Naive thymus-derived CD8-positive, alpha-beta T cell (primary cell): Measurements from ENCODE around the gene DNAJC1. TPM values are rescaled to one million over a fixed set of nuclear protein-coding genes. Genes with fewer than 3 reads are reported as not detected.
A peak's percentile ranks its signal among the peaks of the same experiment; 100 is the strongest.

Experiments
- ATAC-seq, 2 donors: fragments of 150-1000 bp; cut with Tn5 transposase in 1 of 2; sonication (Bioruptor Pico), chemical (Tn5 transposase) in 1 of 2; 1 replicate in 1 of 2; 2 replicates in 1 of 2; pipeline ENCODE4 v1.10.0; 2021; ENCODE audit warnings: mild to moderate bottlenecking in 2 of 2, moderate library complexity in 2 of 2
- POLR2A ChIA-PET: fragments of 350-600 bp; sonication (Branson Sonifier 250); formaldehyde crosslinking; loops from one replicate; lab custom pipeline; 2021; ENCODE audit warnings: antibody characterized with exemption; lab: Charles Lee
- DNase-seq, 10 donors: peaks; one replicate each; pipeline versions ENCODE4 v3.0.0 to v3.0.0-alpha.2; 2020 to 2022
- H3K27ac Mint-ChIP-seq, 10 donors: one replicate each; pipeline ENCODE4 v1.8.0; 2020 to 2022; ENCODE audit warnings: mild to moderate bottlenecking in 10 of 10, mixed read lengths in 10 of 10, moderate library complexity in 4 of 10, inconsistent platforms in 1 of 10
- H3K27me3 Mint-ChIP-seq, 5 donors: one replicate each; pipeline ENCODE4 v1.8.0; 2021 to 2022; ENCODE audit warnings: mixed read lengths in 5 of 5
- H3K36me3 Mint-ChIP-seq, 3 donors: one replicate each; pipeline ENCODE4 v1.8.0; 2020 to 2022; ENCODE audit warnings: mixed read lengths in 3 of 3, mild to moderate bottlenecking in 2 of 3, inconsistent platforms in 1 of 3
- H3K4me1 Mint-ChIP-seq, 4 donors: one replicate each; pipeline ENCODE4 v1.8.0; 2021 to 2022; ENCODE audit warnings: mixed read lengths in 4 of 4
- H3K4me3 Mint-ChIP-seq, 10 donors: one replicate each; pipeline ENCODE4 v1.8.0; 2020 to 2022; ENCODE audit warnings: mild to moderate bottlenecking in 10 of 10, mixed read lengths in 10 of 10, moderate library complexity in 6 of 10, inconsistent platforms in 1 of 10
- H3K9me3 Mint-ChIP-seq, 9 donors: one replicate each; pipeline ENCODE4 v1.8.0; 2020 to 2022; ENCODE audit warnings: mixed read lengths in 9 of 9, mild to moderate bottlenecking in 3 of 9, inconsistent platforms in 1 of 9, moderate library complexity in 1 of 9
- polyA plus RNA-seq, 3 donors: library from polyadenylated mRNA; unstranded; fragments of 300-500 nt; fragmentation: Illumina TruSeq; gene quantifications; one replicate each; pipeline ENCODE4 v1.2.3, GENCODE V29; 2021
- total RNA-seq, 8 experiments: library from RNA in 2 of 8; stranded (reverse) in 2 of 8; gene quantifications; one replicate each; pipeline ENCODE4 v1.2.3 and lab custom pipeline; 2021 to 2026

DNAJC1 gene
- total and polyA plus RNA-seq, 5 experiments from 2014 or later: 8.9 to 18.9 (median 9.6) TPM

DNA sequence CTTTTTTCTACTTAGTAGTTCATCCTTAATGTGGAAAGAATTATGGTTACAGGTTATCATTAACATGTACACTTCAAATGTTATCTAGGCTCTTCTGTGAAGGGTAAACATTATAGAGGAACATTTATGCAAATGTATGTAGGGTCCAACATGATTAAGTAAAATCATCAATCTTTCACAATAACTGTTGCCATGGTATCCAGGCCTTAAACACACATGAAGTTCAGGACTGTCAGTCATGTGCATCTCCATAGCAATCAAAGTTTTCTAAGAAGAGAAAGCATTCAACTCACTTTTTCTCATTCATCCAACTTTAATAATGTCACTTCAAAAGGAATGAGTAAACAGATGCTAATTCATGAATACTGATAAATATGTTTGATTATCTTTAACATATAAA, 83.6 kb downstream of the DNAJC1 start:
- Mint-ChIP-seq H3K9me3 (no peaks in the 10 kb centered on the region), H3K36me3 (peaks cover 0 to 14% (median 5%) of the 10 kb centered on the region in 3 donors), H3K27me3 (no peaks in the 10 kb centered on the region), H3K4me3 (no peak overlapping the region), H3K4me1 (no peaks in the 10 kb centered on the region), H3K27ac (no peak overlapping the region)
- ATAC-seq: no peak
- POLR2A ChIA-PET: no interaction called here
- no peak for DNase-seq

DNA sequence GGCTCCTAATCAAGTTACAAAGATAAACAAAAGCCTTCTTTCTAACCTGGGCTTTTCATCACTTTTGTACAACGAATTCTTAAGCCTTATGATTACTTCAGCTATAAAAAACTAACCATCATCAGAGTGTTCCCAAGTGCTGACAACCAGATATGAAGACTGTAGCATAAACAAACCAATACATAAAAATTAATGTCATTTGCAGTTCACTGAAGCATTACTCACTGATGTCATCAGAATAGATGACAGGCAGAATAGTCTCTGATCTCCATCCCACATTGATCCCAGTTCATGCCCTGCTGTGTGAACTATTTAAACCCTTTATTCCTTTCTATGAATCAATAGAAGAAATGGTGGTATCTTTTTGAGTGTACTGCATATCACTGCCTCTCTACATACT, 84.4 kb downstream of the DNAJC1 start:
- H3K4me1 Mint-ChIP-seq: no peaks in the 10 kb centered on the region
- H3K27me3 Mint-ChIP-seq: no peaks in the 10 kb centered on the region
- ATAC-seq (no peak), DNase-seq (no peak)
- H3K27ac Mint-ChIP-seq: peak overlapping the region in 1 of 10 donors; percentile 11
- no peaks in the 10 kb centered on the region for H3K9me3 Mint-ChIP-seq
- no peak overlapping the region for H3K4me3 Mint-ChIP-seq
- H3K36me3 Mint-ChIP-seq: peaks cover 0 to 14% (median 5%) of the 10 kb centered on the region in 3 donors
- POLR2A ChIA-PET: no interaction called here

DNA sequence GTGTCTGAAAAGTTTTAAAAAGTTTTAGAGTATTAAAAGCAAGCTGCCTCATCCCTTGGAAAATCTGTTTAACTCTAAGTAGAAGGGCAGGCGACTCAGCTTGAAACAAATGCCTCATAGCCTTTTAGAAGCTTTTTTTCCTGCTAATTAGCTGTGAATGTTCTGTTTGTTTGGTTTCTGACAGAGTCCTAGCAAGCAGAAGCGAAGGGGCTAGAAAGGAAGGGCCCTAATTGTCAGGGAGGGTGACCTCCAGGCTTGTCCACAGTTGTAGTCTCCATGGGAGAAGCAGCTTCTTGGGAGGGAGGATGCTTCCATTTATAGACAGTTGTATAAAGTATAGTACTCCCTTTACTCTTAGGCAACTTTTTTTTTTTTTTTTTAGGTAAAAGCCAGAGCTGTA, 90.9 kb downstream of the DNAJC1 start:
- H3K27ac Mint-ChIP-seq: no peak overlapping the region
- no peaks in the 10 kb centered on the region for H3K9me3 Mint-ChIP-seq
- no peak overlapping the region for H3K4me3 Mint-ChIP-seq
- DNase-seq: no peak
- H3K36me3 Mint-ChIP-seq: peaks cover 0 to 15% (median 8%) of the 10 kb centered on the region in 3 donors
- H3K4me1 Mint-ChIP-seq: peaks cover 0 to 1% (median 0%) of the 10 kb centered on the region in 4 donors
- POLR2A ChIA-PET: interaction anchor here (0.6 kb wide), 1 partner anchor 47 kb away, joined by 3 read pairs; no protein-coding TSS in a partner anchor
- no peak for ATAC-seq
- H3K27me3 Mint-ChIP-seq: no peaks in the 10 kb centered on the region

DNA sequence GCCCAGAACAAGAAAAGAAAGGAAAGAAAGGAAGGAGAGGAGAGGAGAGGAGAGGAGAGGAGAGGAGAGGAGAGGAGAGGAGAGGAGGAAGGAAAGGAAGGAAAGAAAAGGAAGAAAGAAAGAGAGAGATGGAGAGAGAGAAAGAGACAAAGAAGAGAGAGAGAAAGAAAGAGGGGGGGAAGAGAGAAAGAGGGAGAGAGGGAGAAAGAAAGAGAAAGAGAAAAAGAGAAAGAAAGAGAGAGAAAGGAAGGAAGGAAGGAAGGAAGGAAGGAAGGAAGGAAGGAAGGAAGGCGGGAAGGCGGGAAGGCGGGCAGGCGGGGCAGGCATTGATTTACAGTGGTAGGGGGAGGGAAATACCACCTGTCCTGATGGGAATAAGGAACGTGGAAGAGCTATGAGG, 92.7 kb downstream of the DNAJC1 start:
- Mint-ChIP-seq H3K4me1 (peaks cover 0 to 1% (median 0%) of the 10 kb centered on the region in 4 donors), H3K27me3 (no peaks in the 10 kb centered on the region), H3K27ac (peak overlapping the region in 1 of 10 donors; percentile 81), H3K4me3 (no peak overlapping the region), H3K9me3 (no peaks in the 10 kb centered on the region), H3K36me3 (peaks cover 0 to 15% (median 6%) of the 10 kb centered on the region in 3 donors)
- POLR2A ChIA-PET: interaction anchor here (0.7 kb wide), 1 partner anchor 12 kb away, joined by 3 read pairs; no protein-coding TSS in a partner anchor
- ATAC-seq: no peak
- DNase-seq: no peak

DNA sequence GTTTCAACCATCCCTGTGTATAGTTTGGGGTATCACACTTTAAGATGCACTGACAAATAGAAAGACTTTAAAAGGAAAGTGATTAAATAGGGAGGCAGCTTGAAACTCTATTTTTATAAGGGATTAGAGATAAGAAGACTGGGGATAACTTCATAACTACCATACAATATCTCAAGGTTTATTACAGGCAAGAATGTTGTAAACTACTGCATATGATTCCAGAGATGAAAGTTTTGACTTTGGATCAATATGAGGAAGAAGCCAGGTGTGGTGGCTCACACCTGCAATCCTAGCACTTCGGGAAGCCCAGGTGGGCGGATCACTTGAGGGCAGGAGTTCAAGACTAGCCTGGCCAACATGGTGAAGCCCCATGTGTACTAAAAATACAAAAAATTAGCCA, 96.1 kb downstream of the DNAJC1 start:
- Mint-ChIP-seq H3K36me3 (peaks cover 0 to 20% (median 17%) of the 10 kb centered on the region in 3 donors), H3K4me3 (no peak overlapping the region), H3K27me3 (no peaks in the 10 kb centered on the region), H3K4me1 (peaks cover 0 to 1% (median 0%) of the 10 kb centered on the region in 4 donors), H3K9me3 (no peaks in the 10 kb centered on the region), H3K27ac (no peak overlapping the region)
- POLR2A ChIA-PET: no interaction called here
- DNase-seq (no peak), ATAC-seq (no peak)

DNA sequence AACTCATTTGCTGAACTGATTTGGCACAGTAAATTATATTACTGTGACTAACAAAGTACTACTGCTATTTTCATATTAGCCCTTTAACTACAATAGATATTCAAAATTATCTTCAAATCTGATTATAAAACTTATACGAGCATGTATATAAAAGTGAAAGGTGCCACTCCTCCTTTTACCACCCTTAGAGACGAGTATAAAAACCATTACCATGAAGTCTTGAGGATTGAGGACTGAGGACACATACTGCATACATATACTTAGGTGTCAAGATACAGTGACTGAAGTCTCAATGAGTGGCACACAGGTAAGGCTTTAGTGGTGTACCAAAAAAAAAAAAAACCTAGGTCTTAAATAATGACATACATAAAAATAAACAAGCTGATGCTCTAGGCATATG, 98.6 kb downstream of the DNAJC1 start:
- POLR2A ChIA-PET: no interaction called here
- peaks cover 0 to 26% (median 22%) of the 10 kb centered on the region in 3 donors for H3K36me3 Mint-ChIP-seq
- no peak for ATAC-seq
- DNase-seq: no peak
- H3K9me3 Mint-ChIP-seq: no peaks in the 10 kb centered on the region
- H3K27ac Mint-ChIP-seq: no peak overlapping the region
- no peak overlapping the region for H3K4me3 Mint-ChIP-seq
- no peaks in the 10 kb centered on the region for H3K27me3 Mint-ChIP-seq
- no peaks in the 10 kb centered on the region for H3K4me1 Mint-ChIP-seq

DNA sequence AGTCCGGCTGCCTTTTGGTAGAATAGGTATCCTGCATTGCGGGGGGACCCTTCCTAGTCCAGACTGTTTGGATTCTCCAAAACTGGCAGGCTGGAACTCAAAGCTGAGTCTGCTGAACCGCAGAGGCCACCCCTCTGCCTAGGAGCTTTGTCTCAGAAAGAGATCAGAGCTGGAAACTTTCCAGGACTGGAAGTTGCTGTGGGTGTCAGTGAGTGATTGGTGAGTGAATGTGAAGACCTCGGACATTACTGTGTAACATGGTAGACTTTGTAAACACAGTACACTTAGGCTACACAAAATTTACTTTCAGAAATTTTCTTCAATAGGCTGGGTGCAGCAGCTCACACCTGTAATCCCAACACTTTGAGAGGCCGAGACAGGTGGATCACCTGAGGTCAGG, 103.8 kb downstream of the DNAJC1 start:
- POLR2A ChIA-PET: no interaction called here

DNA sequence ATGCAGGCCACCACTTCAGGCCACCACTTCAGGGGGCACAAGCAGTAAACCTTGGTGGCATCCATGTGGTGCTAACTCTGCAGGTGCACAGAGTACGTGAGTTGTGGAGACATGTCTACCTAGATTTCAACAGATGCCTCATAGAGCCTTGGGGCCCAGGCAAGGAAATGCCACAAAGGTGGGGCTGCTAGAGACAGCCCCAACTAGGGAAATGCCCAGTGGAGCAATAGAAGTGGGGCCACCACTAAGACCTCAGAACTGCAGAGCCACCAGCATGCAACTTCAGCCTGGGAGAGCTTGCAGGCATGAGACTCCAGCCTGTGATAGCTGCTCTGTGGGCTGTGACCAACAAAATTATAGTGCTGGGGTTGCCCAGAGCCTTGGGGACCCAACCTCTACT, 107.6 kb downstream of the DNAJC1 start:
- peaks cover 7 to 41% (median 31%) of the 10 kb centered on the region in 9 donors for H3K9me3 Mint-ChIP-seq
- no peak for DNase-seq
- peaks cover 34 to 63% (median 37%) of the 10 kb centered on the region in 3 donors for H3K36me3 Mint-ChIP-seq
- POLR2A ChIA-PET: no interaction called here
- H3K4me3 Mint-ChIP-seq: no peak overlapping the region
- peaks cover 2 to 10% (median 5%) of the 10 kb centered on the region in 4 donors for H3K4me1 Mint-ChIP-seq
- ATAC-seq: no peak
- H3K27ac Mint-ChIP-seq: no peak overlapping the region
- no peaks in the 10 kb centered on the region for H3K27me3 Mint-ChIP-seq

More for the DNA sequence above, 103.8 kb downstream of the DNAJC1 start:
- Mint-ChIP-seq H3K9me3 (peaks cover 0 to 7% (median 1%) of the 10 kb centered on the region in 9 donors), H3K36me3 (peaks cover 8 to 49% (median 36%) of the 10 kb centered on the region in 3 donors), H3K27me3 (no peaks in the 10 kb centered on the region), H3K4me3 (no peak overlapping the region), H3K27ac (no peak overlapping the region), H3K4me1 (peaks cover 0 to 2% (median 0%) of the 10 kb centered on the region in 4 donors)
- ATAC-seq: no peak
- no peak for DNase-seq

DNA sequence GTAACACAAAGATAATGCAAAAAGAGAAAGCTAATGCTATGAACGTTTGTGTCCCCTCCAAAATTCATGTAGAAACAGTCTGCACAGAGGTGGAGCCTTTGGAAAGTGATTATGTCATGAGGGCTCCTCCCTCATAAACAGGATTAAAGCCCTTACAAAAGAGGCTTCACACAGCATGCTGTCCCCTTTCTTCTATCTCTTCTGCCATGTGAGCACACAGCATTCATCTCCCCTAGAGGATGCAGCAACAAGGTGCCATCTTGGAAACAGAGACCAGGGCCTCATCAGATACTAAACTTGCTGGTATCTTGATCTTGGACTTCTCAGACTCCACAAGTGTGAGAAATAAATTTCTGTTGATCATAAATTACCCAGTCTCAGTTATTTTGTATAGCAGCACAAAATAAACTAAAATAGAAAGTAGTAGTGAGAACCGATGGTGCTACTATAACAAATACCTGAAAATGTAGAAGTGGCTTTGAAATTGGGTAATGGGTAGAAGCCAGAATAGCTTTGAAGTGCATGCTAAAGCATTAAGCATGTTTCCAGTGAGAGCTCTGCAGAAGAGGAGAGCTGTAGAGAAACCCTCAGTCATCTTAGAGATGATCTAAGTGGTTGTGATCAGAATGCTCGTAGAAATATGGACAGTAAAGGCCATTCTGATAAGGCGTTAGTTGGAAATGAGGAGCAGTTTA, 108.7 kb downstream of the DNAJC1 start:
- H3K4me1 Mint-ChIP-seq: peaks cover 2 to 18% (median 9%) of the 10 kb centered on the region in 4 donors
- no peaks in the 10 kb centered on the region for H3K27me3 Mint-ChIP-seq
- DNase-seq (no peak), ATAC-seq (no peak)
- no peak overlapping the region for H3K4me3 Mint-ChIP-seq
- peaks cover 34 to 62% (median 37%) of the 10 kb centered on the region in 3 donors for H3K36me3 Mint-ChIP-seq
- POLR2A ChIA-PET: no interaction called here
- H3K9me3 Mint-ChIP-seq: peaks cover 9 to 46% (median 31%) of the 10 kb centered on the region in 9 donors
- H3K27ac Mint-ChIP-seq: no peak overlapping the region

DNA sequence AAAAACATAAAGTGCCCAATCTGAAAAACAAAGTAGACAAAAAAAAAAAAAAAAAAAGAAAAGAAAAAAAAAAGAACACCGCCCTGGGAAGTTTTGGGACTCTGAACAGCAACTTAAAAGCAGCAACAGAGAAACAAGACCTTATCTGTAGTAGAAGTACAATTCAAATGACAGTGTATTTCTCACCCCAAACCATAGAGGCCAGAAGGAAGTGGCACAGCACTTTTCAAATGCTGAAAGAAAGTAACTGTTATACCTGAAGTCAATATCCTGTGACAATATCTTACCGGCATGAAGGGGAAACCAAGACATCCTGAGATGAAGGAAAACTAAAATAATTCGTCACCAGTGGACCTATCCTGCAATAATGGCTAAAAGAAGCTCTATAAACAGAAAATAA, 112.1 kb downstream of the DNAJC1 start:
- DNase-seq (no peak), ATAC-seq (peak in 1 of 2 donors; percentile 33)
- H3K9me3 Mint-ChIP-seq: peaks cover 9 to 57% (median 32%) of the 10 kb centered on the region in 9 donors
- peaks cover 14 to 42% (median 26%) of the 10 kb centered on the region in 4 donors for H3K4me1 Mint-ChIP-seq
- peak overlapping the region in 3 of 10 donors; percentile 27 to 52 (median 47) for H3K4me3 Mint-ChIP-seq
- H3K27me3 Mint-ChIP-seq: no peaks in the 10 kb centered on the region
- peak overlapping the region in 2 of 10 donors; percentile 4 to 55 for H3K27ac Mint-ChIP-seq
- peaks cover 29 to 56% (median 32%) of the 10 kb centered on the region in 3 donors for H3K36me3 Mint-ChIP-seq
- POLR2A ChIA-PET: no interaction called here

DNA sequence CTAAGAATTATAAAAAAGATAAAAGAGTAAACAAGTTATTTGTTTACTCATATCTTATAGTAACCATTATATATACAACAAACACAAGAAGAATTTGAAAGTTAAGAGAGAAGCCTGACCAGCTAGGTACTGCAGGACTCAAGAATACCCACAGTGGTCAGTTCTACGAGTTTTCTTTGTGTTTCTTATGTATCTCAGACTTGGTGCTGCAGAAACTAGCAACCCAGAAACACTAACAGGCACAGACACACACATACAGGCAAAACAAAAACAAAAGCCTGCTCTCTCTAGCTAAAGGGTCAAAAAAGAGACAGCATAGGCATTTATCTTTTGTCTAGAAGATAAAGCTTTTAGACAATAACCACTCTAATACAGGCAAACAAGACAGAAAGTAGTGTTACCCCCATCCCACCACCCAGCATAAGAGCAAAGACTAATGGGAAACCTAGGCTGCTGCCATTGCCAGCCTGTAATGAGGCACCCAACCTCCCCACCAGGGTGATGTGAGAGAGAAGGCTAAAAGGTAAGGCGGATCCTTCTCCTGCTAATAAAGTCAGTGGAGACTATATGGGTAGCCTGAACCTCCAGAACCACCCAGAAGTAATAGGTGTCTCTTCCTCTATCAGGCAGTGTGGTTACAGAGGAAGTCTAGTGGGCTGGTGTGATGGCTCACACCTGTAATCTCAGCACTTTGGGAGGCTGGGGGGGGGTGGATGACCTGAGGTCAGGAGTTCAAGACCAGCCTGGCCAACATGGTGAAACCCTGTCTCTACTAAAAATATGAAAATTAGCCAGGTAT, 113.9 kb downstream of the DNAJC1 start:
- Mint-ChIP-seq H3K9me3 (peaks cover 20 to 70% (median 41%) of the 10 kb centered on the region in 9 donors), H3K4me3 (peak overlapping the region in 2 of 10 donors; percentile 6 to 23), H3K36me3 (peaks cover 35 to 62% (median 44%) of the 10 kb centered on the region in 3 donors), H3K4me1 (peaks cover 16 to 42% (median 26%) of the 10 kb centered on the region in 4 donors), H3K27me3 (no peaks in the 10 kb centered on the region), H3K27ac (peak overlapping the region in 1 of 10 donors; percentile 2)
- POLR2A ChIA-PET: no interaction called here
- ATAC-seq: no peak
- no peak for DNase-seq

DNA sequence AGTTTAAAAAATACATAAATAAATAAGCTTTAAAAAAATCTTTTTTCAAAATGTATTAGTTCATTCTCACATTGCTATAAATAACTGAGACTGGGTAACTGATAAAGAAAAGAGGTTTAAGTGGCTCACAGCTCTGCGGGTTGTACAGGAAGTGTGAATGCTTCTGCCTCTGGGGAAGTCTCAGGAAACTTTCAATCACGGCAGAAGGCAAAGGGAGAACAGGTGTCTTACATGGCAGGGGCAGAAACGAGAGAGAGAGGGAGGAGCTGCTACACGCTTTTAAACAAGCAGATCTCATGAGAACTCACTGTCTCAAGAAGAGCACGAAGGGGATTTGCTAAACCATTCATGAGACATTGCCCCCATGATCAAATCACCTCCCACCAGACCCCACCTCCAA, 114.6 kb downstream of the DNAJC1 start:
- Mint-ChIP-seq H3K4me1 (peaks cover 16 to 42% (median 26%) of the 10 kb centered on the region in 4 donors), H3K4me3 (peak overlapping the region in 9 of 10 donors; percentile 7 to 68 (median 31)), H3K27ac (peak overlapping the region in 4 of 10 donors; percentile 0 to 71 (median 10)), H3K9me3 (peaks cover 20 to 65% (median 38%) of the 10 kb centered on the region in 9 donors), H3K36me3 (peaks cover 30 to 60% (median 45%) of the 10 kb centered on the region in 3 donors), H3K27me3 (no peaks in the 10 kb centered on the region)
- ATAC-seq: peak; percentile 47 to 66
- POLR2A ChIA-PET: no interaction called here
- peak in 5 of 10 donors; percentile 0 to 14 (median 4) for DNase-seq
